Small intestine (tissue), 16 donors: ENCODE data around the gene ZP3. TPM values are rescaled to one million over a fixed set of nuclear protein-coding genes. Genes with fewer than 3 reads are reported as not detected.

Source experiments
- DNase-seq, 2 donors: peaks; one replicate each; pipeline versions ENCODE4 v3.0.0 to v3.0.0-alpha.2; 2013
- FAIRE-seq: peaks from 2 replicates; lab custom pipeline; 2012; peaks lifted over from hg19 to GRCh38; lab: Jason Lieb, UNC
- H3K27ac ChIP-seq, 3 donors: one replicate each; pipeline ENCODE4 v1.5.1; 2013; ENCODE audit warnings: low read length in 2 of 3, mild to moderate bottlenecking in 2 of 3, control low read depth in 1 of 3, inconsistent platforms in 1 of 3, low read depth in 1 of 3, moderate library complexity in 1 of 3
- H3K27me3 ChIP-seq, 3 donors: one replicate each; pipeline ENCODE4 v1.6.1; 2013; ENCODE audit warnings: low read length in 3 of 3, inconsistent platforms in 1 of 3; ENCODE audit not compliant: control insufficient read depth in 3 of 3, insufficient read depth in 3 of 3
- H3K36me3 ChIP-seq, 3 donors: one replicate each; pipeline ENCODE4 v1.6.1; 2013; ENCODE audit warnings: low read length in 3 of 3, inconsistent platforms in 1 of 3, low read depth in 1 of 3, mild to moderate bottlenecking in 1 of 3, moderate library complexity in 1 of 3; ENCODE audit not compliant: control insufficient read depth in 3 of 3, insufficient read depth in 2 of 3
- H3K4me1 ChIP-seq, 3 donors: one replicate each; pipeline ENCODE4 v1.6.1; 2013; ENCODE audit warnings: low read length in 2 of 3, inconsistent platforms in 1 of 3, low read depth in 1 of 3, mild to moderate bottlenecking in 1 of 3, moderate library complexity in 1 of 3; ENCODE audit not compliant: control insufficient read depth in 3 of 3, insufficient read depth in 2 of 3
- H3K4me3 ChIP-seq, 3 donors: one replicate each; pipeline ENCODE4 v1.5.1; 2013; ENCODE audit warnings: low read length in 3 of 3, control low read depth in 1 of 3, inconsistent platforms in 1 of 3, low read depth in 1 of 3, mild to moderate bottlenecking in 1 of 3, moderate library complexity in 1 of 3
- H3K9me3 ChIP-seq, 2 donors: one replicate each; pipeline ENCODE4 v1.6.1; 2013; ENCODE audit warnings: low read depth in 1 of 2, low read length in 1 of 2; ENCODE audit not compliant: control insufficient read depth in 2 of 2, insufficient read depth in 1 of 2
- WGBS, 3 donors: extraction: QIAGEN DNeasy Blood & Tissue Kit; methylation state at CpG; one replicate each; pipeline ENCODE4 v1.1.7; 2013; 5-methylcytosine and 5-hydroxymethylcytosine counted together
- long read RNA-seq, 10 donors: transcript quantifications; one replicate each; lab custom pipeline, GENCODE V29; 2026
- polyA plus RNA-seq, 4 donors: library from polyadenylated mRNA; stranded (reverse) in 3 of 4; unstranded in 1 of 4; fragments of 200-250 nt in 3 of 4; fragments of 120-200 nt in 1 of 4; gene quantifications; one replicate each; pipeline versions ENCODE4 v1.2.1 to v1.2.3, GENCODE V29; 2013
- donor health status: healthy with polysubstance abuse.
- donor health status: control.
- donor health status: control.
- donor health status: Bipolar disorder and iron deficiency.
- donor health status: healthy.

Gene ZP3
- 1 to 10 TPM; 1.4 to 3.7 (median 3.3) TPM for polyA plus RNA-seq
- long read RNA-seq, donor 1, partial matches to known transcripts: 0 of 3 reads
- long read RNA-seq, donor 1, other reads (novel, unspliced or antisense): 0 of 3 reads
- long read RNA-seq, donor 2: 0 reads
- long read RNA-seq, donor 3, partial matches to known transcripts: 0 of 1 reads
- long read RNA-seq, donor 3, other reads (novel, unspliced or antisense): 0 of 1 reads
- long read RNA-seq, donor 4: 0 reads
- long read RNA-seq, donor 5: 0 reads
- long read RNA-seq, donor 6, partial matches to known transcripts: 5 of 7 reads
- long read RNA-seq, donor 6, other reads (novel, unspliced or antisense): 0 of 7 reads
- long read RNA-seq, donor 7: 0 reads
- long read RNA-seq, donor 8, partial matches to known transcripts: 0 of 1 reads
- long read RNA-seq, donor 8, other reads (novel, unspliced or antisense): 0 of 1 reads
- long read RNA-seq, donor 9, partial matches to known transcripts: 0 of 1 reads
- long read RNA-seq, donor 9, other reads (novel, unspliced or antisense): 0 of 1 reads
- long read RNA-seq, donor 10, partial matches to known transcripts: 0 of 1 reads
- long read RNA-seq, donor 10, other reads (novel, unspliced or antisense): 0 of 1 reads

GRCh38 chr7:76424413-76425111, at the start of gene ZP3:
ZP3 (plus strand) TSS chr7:76424950; CDS start chr7:76424965, 15 bp downstream.
- Histone ChIP-seq H3K27ac (no peak within 1 kb of the TSS), H3K27me3 (no peaks in the 10 kb centered on the region), H3K36me3 (peaks cover 0 to 1% (median 0%) of the 10 kb centered on the region in 3 donors), H3K9me3 (peaks cover 0 to 4% of the 10 kb centered on the region in 2 donors), H3K4me1 (peaks cover 0 to 19% (median 0%) of the 10 kb centered on the region in 3 donors), H3K4me3 (no peak within 1 kb of the TSS)
- no peak for FAIRE-seq
- no peak for DNase-seq
- WGBS, 3 donors: 77 to 82% (median 81%) methylated on average over 10 of the region's 10 CpGs

GRCh38 chr7:76375251-76375650, 49.5 kb upstream of the ZP3 start:
- H3K27ac ChIP-seq: no peak overlapping the region
- peaks cover 0 to 2% (median 0%) of the 10 kb centered on the region in 3 donors for H3K4me1 ChIP-seq
- no peaks in the 10 kb centered on the region for H3K9me3 ChIP-seq
- no peaks in the 10 kb centered on the region for H3K27me3 ChIP-seq
- no peak overlapping the region for H3K4me3 ChIP-seq
- H3K36me3 ChIP-seq: no peaks in the 10 kb centered on the region
- 87 to 91% (median 91%) methylated on average over 9 of the region's 9 CpGs for WGBS, 3 donors
- DNase-seq: no peak
- no peak for FAIRE-seq

GRCh38 chr7:76377186-76377918, 47.4 kb upstream of the ZP3 start:
- H3K36me3 ChIP-seq: no peaks in the 10 kb centered on the region
- WGBS, 3 donors: 67 to 69% (median 69%) methylated on average over 9 of the region's 9 CpGs
- no peak for DNase-seq
- H3K4me1 ChIP-seq: peaks cover 0 to 2% (median 0%) of the 10 kb centered on the region in 3 donors
- H3K27ac ChIP-seq: no peak overlapping the region
- no peak for FAIRE-seq
- no peaks in the 10 kb centered on the region for H3K27me3 ChIP-seq
- no peak overlapping the region for H3K4me3 ChIP-seq
- no peaks in the 10 kb centered on the region for H3K9me3 ChIP-seq

DNA sequence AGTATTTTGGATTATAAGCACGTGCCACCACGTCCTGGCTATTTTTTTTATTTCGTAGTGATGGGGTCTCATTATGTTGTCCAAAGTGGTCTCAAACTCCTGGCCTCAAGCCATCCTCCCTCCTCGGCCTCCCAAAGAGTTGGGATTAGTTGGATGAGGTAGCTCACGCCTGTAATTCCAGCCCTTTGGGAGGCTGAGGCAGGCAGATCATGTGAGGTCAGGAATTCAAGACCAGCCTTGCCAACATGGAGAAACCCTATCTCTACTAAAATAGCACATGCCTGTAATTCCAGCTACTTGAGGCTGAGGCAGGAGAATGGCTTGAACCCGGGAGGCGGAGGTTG, 44.2 kb upstream of the ZP3 start:
- FAIRE-seq (no peak), DNase-seq (no peak)
- H3K9me3 ChIP-seq: no peaks in the 10 kb centered on the region
- no peaks in the 10 kb centered on the region for H3K36me3 ChIP-seq
- H3K4me3 ChIP-seq: peak overlapping the region in 1 of 3 donors; percentile 59
- H3K4me1 ChIP-seq: peaks cover 0 to 2% (median 0%) of the 10 kb centered on the region in 3 donors
- H3K27ac ChIP-seq: peak overlapping the region; percentile 73 to 94 (median 94)
- 66 to 79% (median 77%) methylated on average over 7 of the region's 7 CpGs for WGBS, 3 donors
- no peaks in the 10 kb centered on the region for H3K27me3 ChIP-seq

DNA sequence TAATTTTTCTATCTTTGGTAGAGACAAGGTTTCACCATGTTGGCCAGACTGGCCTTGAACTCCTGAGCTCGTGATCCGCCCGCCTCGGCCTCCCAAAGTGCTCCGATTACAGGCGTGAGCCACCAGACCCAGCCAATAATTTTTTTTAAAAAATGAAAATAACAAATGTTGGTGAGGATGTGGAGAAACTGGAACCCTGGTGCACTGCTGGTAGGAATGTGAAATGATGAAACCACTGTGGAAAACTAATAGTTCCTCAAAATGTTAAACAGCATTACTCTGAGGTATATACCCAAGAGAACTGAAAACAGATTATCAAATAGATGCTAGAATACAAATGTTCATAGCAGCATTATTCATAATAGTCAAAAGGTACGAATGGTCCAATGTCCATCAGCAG, 42.9 kb upstream of the ZP3 start:
- Histone ChIP-seq H3K27ac (no peak overlapping the region), H3K4me3 (no peak overlapping the region), H3K36me3 (no peaks in the 10 kb centered on the region), H3K4me1 (peaks cover 0 to 2% (median 0%) of the 10 kb centered on the region in 3 donors), H3K27me3 (no peaks in the 10 kb centered on the region), H3K9me3 (no peaks in the 10 kb centered on the region)
- no peak for FAIRE-seq
- no peak for DNase-seq
- WGBS, 3 donors: 88 to 91% (median 89%) methylated on average over 7 of the region's 7 CpGs

DNA sequence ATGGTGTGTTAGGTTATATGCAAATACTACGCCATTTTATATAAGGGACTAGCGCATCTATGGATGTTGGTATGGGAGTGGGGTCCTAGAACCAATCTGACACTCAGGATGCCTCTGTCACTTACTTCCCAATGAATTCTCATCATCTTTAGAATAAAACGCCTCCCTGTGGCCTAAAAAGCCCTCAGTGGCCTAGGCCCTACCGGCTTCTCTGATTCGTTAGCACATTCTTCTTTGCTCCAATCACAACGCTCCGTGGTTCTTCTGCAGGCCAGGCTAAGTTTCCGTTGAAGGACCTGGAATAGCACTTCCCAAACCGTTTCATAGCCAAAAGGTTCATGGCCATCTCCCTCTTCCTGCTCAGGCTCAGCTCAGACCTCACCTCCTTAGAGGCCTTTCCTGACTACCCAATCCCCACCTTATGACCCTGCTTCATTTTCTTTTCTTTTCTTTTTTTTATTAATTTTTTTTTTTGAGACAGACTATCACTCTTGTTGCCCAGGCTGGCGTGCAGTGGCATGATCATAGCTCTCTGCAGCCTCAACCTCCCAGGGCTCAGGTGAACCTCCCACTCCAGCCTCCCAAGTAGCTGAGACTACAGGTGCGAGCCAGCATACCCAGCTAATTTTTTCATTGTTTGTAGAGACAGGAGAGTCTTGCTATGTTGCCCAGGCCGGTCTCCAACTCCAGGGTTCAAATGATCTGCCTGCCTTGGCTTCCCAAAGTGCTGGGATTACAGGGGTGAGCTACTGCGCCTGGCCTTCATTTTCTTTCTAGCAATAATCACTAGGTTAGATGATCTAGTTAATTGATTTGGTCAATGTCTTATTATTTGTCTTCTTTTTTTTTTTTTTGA, 41.4 kb upstream of the ZP3 start:
- H3K9me3 ChIP-seq: no peaks in the 10 kb centered on the region
- WGBS, 3 donors: 78 to 89% (median 88%) methylated on average over 13 of the region's 13 CpGs
- DNase-seq (no peak), FAIRE-seq (no peak)
- H3K36me3 ChIP-seq: no peaks in the 10 kb centered on the region
- H3K4me3 ChIP-seq: no peak overlapping the region
- H3K27ac ChIP-seq: no peak overlapping the region
- peaks cover 0 to 2% (median 0%) of the 10 kb centered on the region in 3 donors for H3K4me1 ChIP-seq
- H3K27me3 ChIP-seq: no peaks in the 10 kb centered on the region

DNA sequence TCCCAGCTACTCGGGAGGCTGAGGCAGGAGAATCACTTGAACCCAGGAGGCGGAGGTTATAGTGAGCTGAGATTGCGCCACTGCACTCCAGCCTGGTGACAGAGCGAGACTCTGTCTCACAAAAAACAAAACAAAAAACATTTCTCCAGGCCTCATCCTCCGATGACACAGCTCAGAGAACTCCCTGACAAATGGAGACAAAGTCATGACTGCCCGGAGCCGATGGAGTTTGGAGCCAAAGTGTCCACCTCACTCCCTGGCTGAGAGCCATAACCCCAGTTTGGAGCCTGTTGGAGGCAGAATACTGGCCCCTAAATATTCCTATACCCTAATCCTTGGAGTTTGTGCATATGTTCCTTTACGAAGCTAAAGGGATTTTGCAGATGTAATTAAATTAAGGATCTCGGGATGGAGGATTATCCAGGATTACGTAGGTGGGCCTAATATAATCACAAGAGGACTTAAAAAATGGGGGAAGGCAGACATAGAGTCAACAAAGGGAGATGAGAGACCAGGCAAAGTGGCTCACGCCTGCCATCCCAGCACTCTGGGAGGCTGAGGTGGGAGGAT, 38.0 kb upstream of the ZP3 start:
- no peaks in the 10 kb centered on the region for H3K9me3 ChIP-seq
- H3K27me3 ChIP-seq: no peaks in the 10 kb centered on the region
- FAIRE-seq (no peak), DNase-seq (no peak)
- H3K27ac ChIP-seq: no peak overlapping the region
- H3K36me3 ChIP-seq: no peaks in the 10 kb centered on the region
- no peak overlapping the region for H3K4me3 ChIP-seq
- WGBS, 3 donors: 87 to 93% (median 90%) methylated on average over 11 of the region's 11 CpGs
- no peaks in the 10 kb centered on the region for H3K4me1 ChIP-seq
